IMR-90 (cell line): ENCODE results near the gene SPACA5. TPM values are rescaled to one million over a fixed set of nuclear protein-coding genes. Genes with fewer than 3 reads are reported as not detected.
"Not testable (repeated sequence)": the region's sequence is repeated elsewhere in the genome, so short reads cannot be mapped to it uniquely, and the experiment has no call there.

Experiments
- ATAC-seq: fragments of 200-7000 bp; cut with Tn5 transposase; 2 replicates; pipeline ENCODE4 v1.9.1; 2020; ENCODE audit warnings: low read depth, mild to moderate bottlenecking, moderate library complexity
- BruUV-seq: library from RNA; stranded (reverse); fragments of 400-500 nt; replicated peaks from 2 replicates; lab custom pipeline; 2021; lab: Mats Ljungman, UMichigan
- CTCF ChIA-PET: fragments of 300-600 bp; formaldehyde crosslinking; extraction: SDS; loops from one replicate; lab custom pipeline; 2021; ENCODE audit warnings: antibody characterized with exemption; lab: Yijun Ruan, JAX
- POLR2A ChIA-PET: fragments of 300-600 bp; sonication (Branson Sonifier 250); formaldehyde crosslinking; loops from one replicate; lab custom pipeline; 2022; ENCODE audit warnings: antibody characterized with exemption; ENCODE audit not compliant: unreplicated experiment; lab: Charles Lee
- DNase-seq: peaks from one replicate; pipeline ENCODE4 v3.0.0; 2013
- H2AFZ ChIP-seq: replicated peaks from 2 replicates; pipeline ENCODE3; 2013; ENCODE audit warnings: low read length, mild to moderate bottlenecking; ENCODE audit not compliant: poor library complexity
- H2AK5ac ChIP-seq: 2 replicates; pipeline ENCODE4 v1.6.1; 2013; ENCODE audit warnings: low read depth, low read length, inconsistent platforms
- H2AK9ac ChIP-seq: replicated peaks from 2 replicates; pipeline ENCODE3; 2013; ENCODE audit warnings: mild to moderate bottlenecking, low read depth, low read length, moderate library complexity; ENCODE audit not compliant: poor library complexity
- H2BK120ac ChIP-seq: 2 replicates; pipeline ENCODE4 v1.6.1; 2013; ENCODE audit warnings: low read depth, low read length, inconsistent platforms
- H2BK15ac ChIP-seq: 3 replicates; pipeline ENCODE4 v1.6.1; 2013; ENCODE audit warnings: low read depth, low read length, inconsistent platforms
- H2BK20ac ChIP-seq: 2 replicates; pipeline ENCODE4 v1.6.1; 2013; ENCODE audit warnings: low read depth, mild to moderate bottlenecking, inconsistent platforms, low read length, moderate library complexity
- H2BK5ac ChIP-seq: 2 replicates; pipeline ENCODE4 v1.6.1; 2013; ENCODE audit warnings: mild to moderate bottlenecking, low read depth, low read length, inconsistent platforms; ENCODE audit not compliant: poor library complexity, severe bottlenecking
- H3K14ac ChIP-seq: replicated peaks from 2 replicates; pipeline ENCODE4 v1.6.1; 2013; ENCODE audit warnings: low read depth, low read length, inconsistent platforms
- H3K18ac ChIP-seq: 2 replicates; pipeline ENCODE4 v1.6.1; 2013; ENCODE audit warnings: low read depth, low read length, control low read depth
- H3K23ac ChIP-seq: 2 replicates; pipeline ENCODE4 v1.6.1; 2013; ENCODE audit warnings: low read depth, low read length, inconsistent platforms
- H3K27ac ChIP-seq: 2 replicates; pipeline ENCODE4 v1.5.1; 2013; ENCODE audit warnings: mild to moderate bottlenecking, control low read depth, low read length; ENCODE audit not compliant: insufficient read depth
- H3K27me3 ChIP-seq: 2 replicates; pipeline ENCODE4 v1.6.1; 2013; ENCODE audit warnings: low read length; ENCODE audit not compliant: control insufficient read depth, insufficient read depth
- H3K36me3 ChIP-seq: 2 replicates; pipeline ENCODE4 v1.6.1; 2013; ENCODE audit warnings: low read length, mixed read lengths; ENCODE audit not compliant: control insufficient read depth, insufficient read depth
- H3K4ac ChIP-seq: 2 replicates; pipeline ENCODE4 v1.6.1; 2013; ENCODE audit warnings: low read depth, low read length, inconsistent platforms
- H3K4me1 ChIP-seq: 2 replicates; pipeline ENCODE4 v1.6.1; 2013; ENCODE audit warnings: low read length, mixed read lengths; ENCODE audit not compliant: control insufficient read depth, insufficient read depth
- H3K4me2 ChIP-seq: 2 replicates; pipeline ENCODE4 v1.6.1; 2013; ENCODE audit warnings: low read depth, mild to moderate bottlenecking, control low read depth, low read length, moderate library complexity
- H3K4me3 ChIP-seq: 2 replicates; pipeline ENCODE4 v1.5.1; 2013; ENCODE audit warnings: low read depth, mild to moderate bottlenecking, control low read depth, low read length, moderate library complexity; ENCODE audit not compliant: insufficient read depth
- H3K56ac ChIP-seq: 2 replicates; pipeline ENCODE4 v1.6.1; 2013; ENCODE audit warnings: low read length, inconsistent platforms; ENCODE audit not compliant: insufficient read depth; ENCODE audit errors: extremely low read depth
- H3K79me1 ChIP-seq, 2 experiments: 2 replicates each; pipeline ENCODE4 v1.6.1; 2013; ENCODE audit warnings: low read length in 2 of 2, inconsistent platforms in 1 of 2, low read depth in 1 of 2
- H3K9ac ChIP-seq: 2 replicates; pipeline ENCODE4 v1.6.1; 2013; ENCODE audit warnings: low read depth, low read length, control low read depth
- H3K9me1 ChIP-seq: 2 replicates; pipeline ENCODE4 v1.6.1; 2013; ENCODE audit warnings: low read length, inconsistent platforms; ENCODE audit not compliant: insufficient read depth
- H3K9me3 ChIP-seq: 2 replicates; pipeline ENCODE4 v1.6.1; 2013; ENCODE audit warnings: low read length; ENCODE audit not compliant: control insufficient read depth, insufficient read depth
- H4K20me1 ChIP-seq: 2 replicates; pipeline ENCODE4 v1.6.1; 2013; ENCODE audit warnings: low read length, inconsistent platforms; ENCODE audit not compliant: insufficient read depth
- H4K5ac ChIP-seq: 2 replicates; pipeline ENCODE4 v1.6.1; 2013; ENCODE audit warnings: mild to moderate bottlenecking, low read depth, low read length, control low read depth
- H4K8ac ChIP-seq, 2 experiments: 2 replicates each; pipeline ENCODE4 v1.6.1; 2013; ENCODE audit warnings: low read depth in 2 of 2, low read length in 2 of 2, control low read depth in 1 of 2, inconsistent platforms in 1 of 2
- H4K91ac ChIP-seq: 2 replicates; pipeline ENCODE4 v1.6.1; 2013; ENCODE audit warnings: low read depth, low read length, inconsistent platforms; ENCODE audit not compliant: insufficient read depth
- WGBS, 2 experiments: methylation state at CpG; one replicate each; pipeline versions ENCODE4 v1.1.5 to v1.1.7; 2013; ENCODE audit warnings: missing lambda C conversion rate in 2 of 2; ENCODE audit not compliant: insufficient read length in 1 of 2; ENCODE audit errors: extremely low coverage in 2 of 2; 5-methylcytosine and 5-hydroxymethylcytosine counted together
- dilution Hi-C: fragments of 300-500 bp; cut with HindIII; formaldehyde crosslinking; loops from one replicate; pipeline ENCODE4 v1.14.3; 2018; ENCODE audit warnings: low sequenced_read_pairs; ENCODE audit not compliant: unreplicated experiment
- in situ Hi-C: fragments of 300-500 bp; cut with MboI; formaldehyde crosslinking; loops from 3 replicates; pipeline ENCODE4 v1.14.3; 2019; ENCODE audit warnings: low sequenced_read_pairs, inconsistent platforms, mixed read lengths
- intact Hi-C: fragments of 100-400 bp; cut with micrococcal nuclease; formaldehyde crosslinking; loops from 2 replicates; pipeline ENCODE4 v1.10.0; 2022
- polyA plus RNA-seq, 3 experiments: library from polyadenylated mRNA; depleted of rRNA; stranded (reverse); fragments of >200 nt; gene quantifications; 2 replicates each; pipeline ENCODE4 v1.2.3, GENCODE V29; 2012; ENCODE audit warnings: low replicate concordance in 1 of 3
- total RNA-seq: library from RNA; depleted of rRNA; stranded (reverse); fragments of >200 nt; gene quantifications from 2 replicates; pipeline ENCODE4 v1.2.3, GENCODE V29; 2012

SPACA5 gene
- total and polyA plus RNA-seq, 2 of the 4 experiments (the other 2 are of a cell fraction) = not detected

- H3K56ac ChIP-seq, CTCF ChIA-PET: not testable (repeated sequence)
Observed at GRCh38 chrX:48020472-48020871, 13.7 kb downstream of the SPACA5 start.

More at GRCh38 chrX:48020472-48020871, 13.7 kb downstream of the SPACA5 start:
- H3K27ac ChIP-seq, H3K9me1 ChIP-seq, H3K4me1 ChIP-seq, H2AK9ac ChIP-seq, BruUV-seq, H3K9ac ChIP-seq, H2BK120ac ChIP-seq, H3K79me1 ChIP-seq, intact Hi-C loops, POLR2A ChIA-PET, H4K5ac ChIP-seq, DNase-seq, H3K14ac ChIP-seq, H2BK5ac ChIP-seq, H3K9me3 ChIP-seq, dilution Hi-C loops, H3K27me3 ChIP-seq, H4K20me1 ChIP-seq, H3K4me3 ChIP-seq, H3K18ac ChIP-seq, H4K8ac ChIP-seq, H2BK15ac ChIP-seq, H3K4me2 ChIP-seq, H3K4ac ChIP-seq, H2AK5ac ChIP-seq, H3K36me3 ChIP-seq, H2AFZ ChIP-seq, H3K23ac ChIP-seq, H2BK20ac ChIP-seq, H4K91ac ChIP-seq, ATAC-seq: not testable (repeated sequence)
- in situ Hi-C loops = loop anchor here (10.0 kb wide), 1 partner anchor 186 kb away; the partner anchor contains the start of gene ZNF81
- 50% methylated on average over 2 of the region's 11 CpGs; no CpG with 5 or more reads in 1 of the 2 experiments for WGBS, 2 experiments
